HG03457 (cell line): ENCODE results near the gene DEFB127.
"Not testable (repeated sequence)": the region's sequence is repeated elsewhere in the genome, so short reads cannot be mapped to it uniquely, and the experiment has no call there.

Experiments
- ATAC-seq: cut with Tn5 transposase; IDR thresholded peaks from one replicate; pipeline ENCODE4 v1.9.1; 2021; ENCODE audit warnings: moderate number of reproducible peaks; ENCODE audit not compliant: unreplicated experiment

Gene DEFB127, protein sequence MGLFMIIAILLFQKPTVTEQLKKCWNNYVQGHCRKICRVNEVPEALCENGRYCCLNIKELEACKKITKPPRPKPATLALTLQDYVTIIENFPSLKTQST

DNA sequence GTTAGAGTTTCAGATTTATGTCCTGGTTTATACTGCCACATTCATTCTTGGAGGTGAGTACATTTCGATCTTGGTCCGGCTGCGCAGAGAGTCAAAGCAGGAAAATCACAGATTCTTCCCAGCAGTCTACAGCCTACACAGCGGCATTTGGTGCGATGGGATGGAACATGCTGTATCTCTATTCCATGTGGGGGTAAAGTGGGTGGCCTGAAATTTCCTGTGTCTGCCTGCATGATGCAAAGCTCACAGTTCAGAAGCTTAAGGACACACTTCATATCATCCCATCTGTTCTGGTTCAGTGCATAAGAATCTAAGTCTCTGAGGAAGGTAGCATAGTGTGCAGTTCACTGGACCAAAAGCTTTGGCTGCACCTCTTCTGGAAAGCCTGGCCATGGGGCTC lies at the start of gene DEFB127:
TSS of gene DEFB127 (plus strand) at position 301 of the 400 bp plus-strand sequence. CDS start at position 392, 91 bp downstream.
- no peak for ATAC-seq

DNA sequence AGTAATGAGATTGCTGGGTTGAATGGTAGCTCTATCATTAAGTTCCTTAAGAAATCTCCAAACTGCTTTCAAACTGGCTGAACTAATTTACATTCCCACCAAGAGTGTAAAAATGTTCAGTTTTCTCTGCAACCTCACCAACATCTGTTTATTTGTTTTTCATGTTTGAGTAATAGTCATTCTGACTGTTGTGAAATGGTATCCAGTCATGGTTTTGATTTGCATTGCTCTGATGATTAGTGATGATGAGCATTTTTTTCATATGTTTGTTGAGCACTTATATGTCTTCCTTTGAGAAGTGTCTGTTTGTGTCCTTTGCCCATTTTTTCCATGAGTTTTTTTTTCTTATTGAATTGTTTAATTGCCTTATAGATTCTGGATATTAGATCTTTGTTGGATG lies 44.9 kb upstream of the DEFB127 start:
- no peak for ATAC-seq

DNA sequence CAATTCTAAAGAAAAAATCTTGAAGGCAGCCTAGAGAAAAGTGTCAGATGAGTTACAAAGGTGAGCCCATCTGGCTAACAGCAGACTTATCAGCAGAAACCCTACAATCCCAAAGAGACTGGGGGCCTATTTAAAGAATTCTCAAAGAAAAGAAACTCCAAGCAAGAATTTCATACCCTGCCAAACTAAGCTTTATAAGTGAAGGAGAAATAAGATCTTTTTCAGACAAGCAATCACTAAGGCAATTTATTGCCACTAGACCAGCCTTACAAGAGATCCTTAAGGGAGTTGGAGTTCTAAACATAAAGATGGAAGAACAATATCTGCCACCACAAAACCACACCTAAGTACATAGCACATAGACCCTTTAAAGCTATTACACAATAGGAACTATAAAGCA lies 39.7 kb upstream of the DEFB127 start:
- ATAC-seq = no peak

DNA sequence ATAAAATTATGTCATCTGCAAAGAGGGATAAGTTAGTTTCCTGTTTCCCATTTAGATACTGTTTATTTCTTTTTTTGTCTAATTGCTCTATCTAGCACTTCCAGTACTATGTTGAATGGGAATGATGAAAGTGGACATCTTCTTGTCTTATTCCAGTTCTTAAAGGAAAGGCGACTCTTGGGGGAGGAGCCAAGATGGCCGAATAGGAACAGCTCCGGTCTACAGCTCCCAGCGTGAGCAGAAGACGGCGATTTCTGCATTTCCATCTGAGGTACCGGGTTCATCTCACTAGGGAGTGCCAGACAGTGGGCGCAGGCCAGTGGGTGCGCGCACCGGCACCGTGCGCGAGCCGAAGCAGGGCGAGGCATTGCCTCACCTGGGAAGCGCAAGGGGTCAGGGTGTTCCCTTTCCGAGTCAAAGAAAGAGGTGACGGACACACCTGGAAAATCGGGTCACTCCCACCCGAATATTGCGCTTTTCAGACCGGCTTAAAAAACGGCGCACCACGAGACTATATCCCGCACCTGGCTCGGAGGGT lies 27.4 kb upstream of the DEFB127 start:
- not testable (repeated sequence) for ATAC-seq

DNA sequence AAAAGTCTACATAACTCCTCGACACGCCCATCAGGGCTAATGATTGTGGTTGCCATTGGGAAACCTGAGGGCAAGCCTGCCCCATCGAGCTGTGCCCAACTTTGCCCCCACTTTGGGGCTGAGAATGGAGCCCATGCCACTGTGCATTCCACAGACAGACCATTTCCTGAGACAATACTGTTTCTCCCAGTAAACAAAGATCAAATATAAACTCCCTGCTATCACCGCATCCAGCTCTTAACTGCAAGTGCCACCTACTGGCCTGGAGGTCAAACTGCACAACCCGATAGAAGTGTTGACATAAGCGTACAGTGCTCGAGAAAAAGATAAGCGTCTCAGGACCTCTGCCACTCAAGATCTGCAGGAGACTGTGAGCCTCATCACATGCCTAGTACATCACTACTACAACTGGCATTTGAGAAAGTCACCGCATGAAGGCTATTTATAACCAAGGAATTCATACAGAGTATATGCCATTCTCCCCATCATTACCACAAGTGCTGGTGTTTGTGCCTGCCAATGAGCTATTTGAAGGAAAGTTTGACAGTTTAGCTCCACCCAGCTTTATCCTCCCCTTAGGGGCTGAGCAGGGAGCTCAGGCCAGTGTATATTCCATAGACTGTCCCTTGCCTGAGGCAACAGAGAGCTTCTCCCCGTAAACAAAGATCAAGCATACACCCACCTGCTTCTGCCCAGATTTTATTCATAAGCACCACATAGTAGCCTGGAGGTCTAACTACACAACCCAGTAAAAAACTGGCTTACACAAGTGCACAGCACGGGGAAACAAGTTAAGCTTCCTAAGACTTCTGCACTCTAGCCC lies 19.4 kb upstream of the DEFB127 start:
- no peak for ATAC-seq

DNA sequence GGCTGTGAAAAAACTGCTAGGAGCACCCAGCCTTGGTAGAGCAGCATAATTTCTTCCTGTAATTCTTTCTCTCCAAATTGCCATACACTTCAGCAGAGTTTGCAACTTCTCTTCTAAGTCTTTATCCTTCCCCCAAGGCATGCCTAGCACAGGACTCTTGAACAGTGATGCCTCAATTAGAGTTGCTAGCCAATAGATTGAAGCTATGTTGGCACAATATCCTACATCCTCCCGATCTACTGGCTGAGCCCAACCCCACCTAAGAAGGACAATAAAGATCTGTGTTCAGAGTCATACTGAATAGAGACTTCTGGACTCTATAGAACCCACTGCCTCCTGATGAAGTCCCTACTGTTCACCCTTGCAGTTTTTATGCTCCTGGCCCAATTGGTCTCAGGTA lies 15.0 kb upstream of the DEFB127 start, which contains the start of gene DEFB126:
TSS of gene DEFB126 (plus strand) at position 301 of the 400 bp plus-strand sequence. CDS start at position 340, 39 bp downstream.
- ATAC-seq = no peak

DNA sequence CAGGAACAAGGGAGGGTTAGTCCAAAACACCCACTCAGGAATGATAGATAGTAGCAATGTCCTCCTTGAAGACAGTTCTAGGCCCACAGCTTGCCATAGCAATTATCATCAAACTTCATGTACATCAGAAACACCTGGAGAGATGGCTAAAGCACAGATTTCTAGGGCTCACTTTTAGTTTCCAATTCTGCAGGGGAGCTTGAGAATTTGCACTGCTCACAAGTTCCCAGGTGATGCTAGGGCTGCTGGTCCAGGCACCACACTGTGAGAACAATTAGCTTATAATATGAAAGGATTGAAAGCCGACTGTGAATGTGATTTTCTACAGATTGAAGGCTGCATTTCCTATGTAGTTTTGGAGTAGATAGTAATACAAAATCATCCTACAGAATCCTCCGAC lies 11.4 kb upstream of the DEFB127 start:
- ATAC-seq = no peak

DNA sequence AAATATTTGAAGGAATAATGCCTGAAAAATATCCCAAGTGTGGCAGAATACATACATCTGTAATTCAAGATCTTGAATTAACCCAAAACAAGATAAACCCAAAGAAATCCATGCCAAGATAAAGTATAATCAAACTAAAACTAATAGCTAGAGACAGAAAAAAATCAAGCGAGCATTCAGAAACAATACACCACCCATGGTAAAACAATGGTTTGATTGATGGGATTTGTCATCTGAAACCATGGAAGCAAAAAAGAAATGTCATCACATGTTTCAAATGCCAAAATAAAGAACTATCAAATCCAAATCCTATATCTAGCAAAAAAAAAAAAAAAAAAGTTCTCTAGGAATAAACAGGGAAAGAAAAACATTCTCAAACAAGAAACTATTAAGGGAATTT lies 5.1 kb upstream of the DEFB127 start:
- no peak for ATAC-seq

DNA sequence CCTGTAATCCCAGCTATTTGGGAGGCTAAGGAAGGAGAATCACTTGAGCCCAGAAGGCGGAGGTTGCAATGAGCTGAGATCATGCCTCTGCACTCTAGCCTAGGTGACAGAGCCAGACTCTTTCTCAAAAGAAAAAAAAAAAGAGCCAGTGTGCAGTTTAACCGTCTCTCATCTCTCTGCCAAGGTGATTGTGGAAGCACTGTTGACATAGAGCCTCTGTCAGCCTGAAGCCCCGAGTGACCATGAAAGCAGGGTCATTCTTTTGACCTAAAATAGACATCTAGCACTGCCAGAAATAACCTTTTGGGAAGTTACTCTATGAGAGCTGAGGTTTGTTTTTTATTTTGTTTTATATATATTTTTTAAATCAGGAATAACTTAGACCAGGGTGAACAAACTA lies 7.4 kb downstream of the DEFB127 start:
- ATAC-seq = no peak

DNA sequence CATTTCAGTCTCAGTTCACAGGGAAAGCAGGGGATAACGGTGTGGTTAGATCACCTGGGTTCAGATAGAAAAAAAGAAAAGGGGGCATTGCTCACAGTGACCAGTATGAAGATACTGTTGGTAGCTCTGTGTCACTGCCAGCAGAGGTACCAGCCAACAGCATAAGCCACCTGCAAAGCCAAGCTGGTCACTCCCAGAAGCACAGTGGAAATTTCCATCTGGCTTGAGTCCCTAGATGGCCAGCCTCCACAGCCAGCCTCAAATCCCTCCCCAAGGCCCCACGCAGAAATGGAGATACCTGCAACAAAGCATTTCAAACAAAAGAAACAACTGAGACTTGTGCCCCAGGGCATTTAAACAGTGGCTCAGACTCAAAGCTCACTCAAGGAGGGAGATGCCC lies 11.6 kb downstream of the DEFB127 start:
- ATAC-seq = no peak

DNA sequence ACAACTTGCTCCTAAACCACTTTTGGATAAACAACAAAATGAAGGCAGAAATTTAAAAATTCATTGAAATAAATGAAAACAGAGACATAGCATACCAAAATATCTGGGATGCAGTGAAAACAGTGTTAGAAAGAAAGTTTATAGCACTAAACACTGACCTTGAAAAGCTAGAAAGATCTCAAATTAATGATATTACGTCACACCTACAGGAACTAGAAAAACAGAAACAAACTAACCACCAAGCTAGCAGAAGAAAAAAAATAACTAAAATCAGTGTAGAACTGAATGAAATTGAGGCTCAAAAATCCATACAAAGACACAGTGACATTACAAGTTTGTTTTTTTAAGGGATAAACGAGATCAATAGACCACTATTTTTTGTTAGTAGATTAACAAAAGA lies 27.0 kb downstream of the DEFB127 start:
- no peak for ATAC-seq

DNA sequence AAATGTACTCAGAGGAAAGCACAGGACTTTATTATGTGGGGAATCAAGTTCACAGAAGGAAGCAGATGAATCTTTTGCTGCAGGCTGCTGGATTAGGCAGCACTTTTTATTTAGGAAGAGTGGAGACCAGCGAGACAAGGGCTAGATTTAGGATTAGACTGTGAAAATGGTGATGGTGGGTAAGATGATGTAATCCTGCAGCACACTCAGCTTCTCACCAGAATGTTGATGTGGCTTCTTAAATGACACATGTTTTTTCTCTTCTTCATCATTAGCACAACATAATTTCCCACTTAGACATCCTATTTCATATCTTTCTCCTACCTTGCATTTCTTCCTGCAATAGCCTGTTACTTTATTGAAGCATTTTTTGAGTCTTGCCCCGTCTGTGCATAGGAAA lies 30.5 kb downstream of the DEFB127 start:
- no peak for ATAC-seq

DNA sequence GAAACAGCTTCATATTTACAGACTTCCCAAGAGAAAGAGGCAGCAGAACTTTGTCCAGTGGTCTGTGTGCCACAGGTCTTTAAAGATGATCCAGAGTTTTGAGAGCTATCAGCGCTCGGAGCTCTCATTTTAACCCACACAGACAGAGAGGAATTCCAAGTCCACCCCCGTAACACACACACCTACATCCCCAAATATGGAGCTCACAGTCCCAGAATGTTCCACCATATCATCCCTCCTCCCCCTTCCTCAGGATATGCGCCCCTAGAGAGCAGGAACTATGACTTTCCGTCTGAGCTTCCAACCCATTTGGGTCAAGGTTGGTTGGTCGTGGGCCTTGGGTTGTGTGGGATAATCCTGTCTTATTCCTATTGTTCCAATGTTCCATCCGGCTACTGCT lies 32.4 kb downstream of the DEFB127 start, which contains the start of gene DEFB128:
TSS of gene DEFB128 (minus strand) at position 101 of the 400 bp plus-strand sequence. CDS start at position 13, 88 bp downstream.
- ATAC-seq = no peak

DNA sequence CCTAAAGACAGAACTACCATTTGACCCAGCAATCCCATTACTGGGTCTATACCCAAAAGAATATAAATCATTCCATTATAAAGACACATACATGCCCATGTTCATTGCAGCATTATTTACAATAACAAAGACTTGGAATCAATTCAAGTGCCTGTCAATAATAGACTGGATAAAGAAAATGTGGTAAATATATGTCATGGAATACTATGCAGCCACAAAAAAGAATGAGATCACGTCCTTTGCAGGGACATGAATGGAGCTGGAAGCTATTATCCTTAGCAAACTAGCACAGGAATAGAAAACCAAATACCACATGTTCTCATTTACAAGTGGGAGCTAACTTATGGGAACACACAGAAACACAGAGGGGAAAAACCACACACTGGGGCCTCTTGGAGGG lies 41.0 kb downstream of the DEFB127 start:
- ATAC-seq = no peak

DNA sequence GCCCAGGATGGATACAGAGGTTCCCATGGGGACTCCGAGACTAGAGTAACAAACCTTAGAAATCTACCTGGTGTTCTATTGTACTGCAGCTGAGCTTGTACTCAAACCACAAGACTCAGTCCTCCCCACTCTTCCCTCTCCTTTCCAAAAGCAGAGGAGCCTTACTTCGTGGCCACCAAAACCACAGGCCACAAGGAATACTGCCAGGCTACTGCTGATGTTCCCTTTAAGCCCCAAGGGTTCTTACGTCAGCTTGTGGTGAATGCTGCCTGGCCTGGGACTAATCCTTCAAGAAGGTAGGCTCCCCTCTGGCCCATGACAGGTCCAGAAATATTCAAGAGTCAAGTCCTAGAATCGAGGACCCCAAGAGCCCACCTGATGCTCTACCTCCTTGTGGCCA lies 42.7 kb downstream of the DEFB127 start:
- ATAC-seq = no peak

DNA sequence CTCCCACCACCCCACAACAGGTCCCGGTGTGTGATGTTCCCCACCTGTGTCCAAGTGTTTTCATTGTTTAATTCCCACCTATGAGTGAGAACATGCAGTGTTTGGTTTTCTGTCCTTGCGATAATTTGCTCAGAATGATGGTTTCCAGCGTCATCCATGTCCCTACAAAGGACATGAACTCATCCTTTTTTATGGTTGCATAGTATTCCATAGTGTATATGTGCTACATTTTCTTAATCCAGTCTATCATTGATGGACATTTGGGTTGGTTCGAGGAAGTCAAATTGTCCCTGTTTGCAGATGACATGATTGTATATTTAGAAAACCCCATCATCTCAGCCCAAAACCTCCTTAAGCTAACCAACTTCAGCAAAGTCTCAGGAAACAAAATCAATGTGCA lies 46.4 kb downstream of the DEFB127 start:
- not testable (repeated sequence) for ATAC-seq
